Activated CD8-positive, alpha-beta memory T cell treated with anti-CD3 and anti-CD28 coated beads for 36 hours (primary cell): ENCODE measurements around the gene VTA1. TPM values are rescaled to one million over a fixed set of nuclear protein-coding genes. Genes with fewer than 3 reads are reported as not detected.

Experiments used
- CTCF ChIA-PET: fragments of 350-600 bp; sonication (Branson Sonifier 250); formaldehyde crosslinking; loops from one replicate; lab custom pipeline; 2021; ENCODE audit warnings: antibody characterized with exemption; lab: Charles Lee
- POLR2A ChIA-PET: fragments of 350-600 bp; sonication (Branson Sonifier 250); formaldehyde crosslinking; loops from one replicate; lab custom pipeline; 2021; ENCODE audit warnings: antibody characterized with exemption; lab: Charles Lee
- total RNA-seq, 2 experiments: library from RNA; stranded (reverse); gene quantifications; one replicate each; pipeline ENCODE4 v1.2.3, GENCODE V29; 2021

Gene VTA1
- total RNA-seq, 2 experiments from 2014 or later = 52.6 to 57.3 TPM

DNA sequence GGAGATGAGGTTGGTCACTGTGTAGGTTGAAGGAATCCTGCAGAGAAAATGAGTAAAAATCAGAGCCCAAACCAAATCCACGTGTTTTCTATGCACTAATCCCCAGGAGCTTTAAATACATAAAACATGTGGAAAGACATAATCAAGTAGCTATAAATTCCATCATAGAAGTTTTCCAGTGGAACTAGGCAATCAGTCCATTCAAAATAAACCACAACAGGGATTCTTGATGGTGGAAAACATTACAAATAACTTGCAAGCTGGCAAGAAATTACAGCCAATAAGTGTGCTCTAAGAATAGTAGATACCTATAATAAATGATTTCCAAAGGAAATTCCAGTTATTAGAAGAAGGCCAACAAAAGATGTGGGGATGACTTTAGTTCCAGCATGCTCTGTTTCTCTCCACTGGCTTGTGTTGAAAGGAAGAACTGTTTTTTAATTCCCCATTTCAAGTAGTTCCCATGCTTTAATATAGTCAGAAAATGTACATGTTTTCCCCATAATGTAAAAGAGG is 104.9 kb downstream of the VTA1 start:
- CTCF ChIA-PET = no interaction called here
- POLR2A ChIA-PET = no interaction called here

DNA sequence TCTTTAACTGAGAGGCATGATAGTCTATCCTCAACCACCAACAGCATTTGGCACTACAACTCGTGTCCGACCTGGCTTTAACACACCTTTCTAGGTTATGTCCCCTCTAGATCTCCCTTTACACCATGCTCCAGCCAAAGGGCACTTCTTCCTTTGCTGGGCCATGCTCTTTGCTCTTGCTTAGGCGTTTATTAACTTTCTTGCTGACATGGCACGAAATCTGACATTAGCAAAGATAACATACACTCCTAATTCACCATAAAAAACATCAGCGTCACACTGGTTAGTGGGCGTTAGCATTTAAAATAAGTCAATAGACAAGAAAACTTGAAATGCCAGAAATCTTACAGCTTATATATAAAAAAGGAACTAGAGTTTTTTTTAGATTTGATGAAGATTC is 107.5 kb downstream of the VTA1 start:
- CTCF ChIA-PET = no interaction called here
- POLR2A ChIA-PET = no interaction called here

DNA sequence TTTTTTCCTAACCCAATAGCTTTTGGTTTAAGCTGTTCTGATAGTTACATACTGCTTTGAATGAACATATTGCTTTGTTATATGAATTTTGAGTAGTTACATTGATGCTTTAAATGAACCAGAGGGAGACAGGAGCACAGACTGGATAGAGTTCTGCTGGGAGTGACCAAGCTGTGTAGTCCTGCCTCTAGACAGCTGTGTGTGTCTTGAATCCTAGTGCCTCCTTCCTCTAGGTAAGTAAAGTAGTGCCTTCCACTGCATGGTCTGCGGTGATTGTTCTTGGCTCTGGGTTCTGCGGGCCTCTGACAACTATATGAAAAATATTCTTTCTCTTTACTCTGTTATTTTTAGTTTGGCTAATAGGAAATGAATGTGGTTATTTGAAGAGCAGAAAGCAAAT is 108.7 kb downstream of the VTA1 start:
- POLR2A ChIA-PET = no interaction called here

DNA sequence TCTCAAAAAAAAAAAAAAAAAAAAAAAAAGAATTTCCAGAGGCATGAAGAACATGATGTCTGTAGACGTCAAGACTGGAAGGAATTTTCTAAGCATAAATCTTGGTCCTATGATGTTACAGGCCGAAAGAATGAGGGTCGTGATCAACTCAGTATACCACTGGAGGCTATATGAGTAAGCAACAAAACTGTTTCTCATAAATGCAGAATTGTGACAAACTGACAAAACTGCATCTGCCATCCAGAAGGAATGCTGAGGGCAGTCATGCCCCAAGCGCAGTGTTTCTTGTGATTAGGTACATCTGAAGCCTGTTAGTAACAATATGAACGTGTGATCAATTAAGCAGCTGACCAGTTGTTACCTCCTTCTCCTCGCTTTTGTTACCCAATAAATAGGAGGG is 111.2 kb downstream of the VTA1 start:
- POLR2A ChIA-PET = no interaction called here

More for the DNA sequence above, 108.7 kb downstream of the VTA1 start:
- CTCF ChIA-PET = no interaction called here

DNA sequence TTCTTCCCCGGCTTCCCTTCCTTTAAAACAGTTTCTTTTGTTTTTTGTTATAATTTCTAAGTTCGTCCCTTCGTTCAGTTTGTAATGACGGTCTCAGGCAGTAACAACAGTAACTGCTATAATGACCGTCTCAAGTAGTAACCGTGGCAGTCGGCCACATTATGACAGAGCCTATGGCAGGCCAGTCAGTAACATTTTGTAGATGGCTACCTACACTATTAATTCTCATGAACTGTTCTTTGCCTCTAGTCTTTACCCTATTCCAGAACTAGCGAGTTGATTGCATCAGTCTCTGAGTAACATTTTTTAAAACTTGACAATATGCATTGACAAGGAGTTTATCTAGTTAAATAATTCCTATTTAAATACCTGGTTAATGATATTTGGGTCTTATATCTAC is 111.7 kb downstream of the VTA1 start:
- CTCF ChIA-PET = no interaction called here
- POLR2A ChIA-PET = no interaction called here

More for the DNA sequence above, 111.2 kb downstream of the VTA1 start:
- CTCF ChIA-PET = no interaction called here

DNA sequence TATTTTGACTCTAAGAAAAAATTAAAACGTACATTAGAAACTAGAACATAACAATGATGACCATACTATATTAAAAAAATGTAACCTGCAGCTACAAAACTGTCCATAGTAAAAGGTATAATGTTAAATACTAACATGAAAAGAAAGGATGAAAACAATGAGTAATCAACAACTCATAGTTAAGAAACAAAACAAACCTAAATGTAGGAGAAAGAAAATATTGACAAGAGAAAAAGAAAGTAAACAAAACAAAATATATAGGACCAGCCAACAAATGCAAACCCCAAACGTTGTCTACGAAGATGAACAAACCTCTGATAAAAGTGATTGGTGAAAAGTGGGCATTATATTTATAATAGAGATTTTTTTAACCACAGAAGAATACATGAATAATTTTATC is 113.7 kb downstream of the VTA1 start:
- CTCF ChIA-PET = no interaction called here
- POLR2A ChIA-PET = no interaction called here

DNA sequence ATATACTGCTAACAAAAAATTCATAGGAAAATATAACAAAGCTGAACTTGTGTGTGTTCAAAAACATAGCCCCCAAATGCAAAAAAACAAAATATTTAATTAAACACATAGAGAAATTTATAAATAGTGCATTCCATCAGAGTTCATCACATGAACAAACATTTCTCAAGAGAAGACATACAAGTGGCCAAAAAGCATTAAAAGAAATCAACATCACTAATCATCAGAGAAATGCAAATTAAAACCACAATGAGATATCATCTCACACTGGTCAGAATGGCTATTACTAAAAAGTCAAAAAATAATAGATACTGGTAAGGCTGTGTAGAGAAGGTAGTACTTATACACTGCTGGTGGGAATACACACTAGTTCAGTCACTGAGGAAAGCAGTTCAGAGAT is 115.2 kb downstream of the VTA1 start:
- CTCF ChIA-PET = no interaction called here
- POLR2A ChIA-PET = no interaction called here

DNA sequence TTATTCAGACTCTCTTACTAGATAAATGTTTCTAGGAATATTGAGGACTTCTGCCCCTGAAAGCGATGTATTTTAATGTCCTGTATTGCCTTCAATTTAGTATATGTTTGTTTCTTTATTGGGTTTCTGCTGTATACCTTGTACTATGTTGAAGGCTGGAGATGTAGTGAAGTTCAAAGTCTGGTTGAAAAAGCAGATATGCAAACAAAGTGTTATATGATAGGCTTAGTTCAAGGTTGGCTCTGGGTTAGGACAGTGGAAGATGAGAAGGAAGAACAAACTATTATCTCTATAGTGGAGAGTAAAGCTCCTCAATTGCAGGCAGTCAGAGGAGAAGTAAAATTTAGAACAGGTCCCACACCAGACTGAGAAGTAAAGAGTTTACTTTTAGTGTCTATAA is 118.4 kb downstream of the VTA1 start:
- ChIA-PET CTCF (no interaction called here), POLR2A (no interaction called here)

DNA sequence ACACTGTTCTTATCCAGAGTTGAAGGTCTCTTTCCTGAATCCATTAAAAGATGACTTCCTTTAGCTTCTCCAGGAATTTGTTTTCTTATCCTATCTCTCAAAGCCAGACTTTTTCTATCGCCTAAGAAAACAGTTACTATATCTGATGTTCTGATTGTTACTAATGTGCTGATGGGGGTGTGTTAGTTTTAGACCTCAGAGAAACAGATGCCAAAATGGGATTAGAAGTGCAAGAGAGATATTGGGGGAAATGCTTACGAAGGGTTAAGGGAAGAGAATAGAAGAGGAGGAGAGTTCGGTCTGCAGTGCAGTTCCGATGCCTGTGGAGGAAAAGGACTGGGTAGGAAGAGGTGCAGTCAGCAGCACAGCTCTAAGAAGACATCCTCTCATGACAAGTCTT is 119.0 kb downstream of the VTA1 start:
- POLR2A ChIA-PET = no interaction called here
- CTCF ChIA-PET = no interaction called here

DNA sequence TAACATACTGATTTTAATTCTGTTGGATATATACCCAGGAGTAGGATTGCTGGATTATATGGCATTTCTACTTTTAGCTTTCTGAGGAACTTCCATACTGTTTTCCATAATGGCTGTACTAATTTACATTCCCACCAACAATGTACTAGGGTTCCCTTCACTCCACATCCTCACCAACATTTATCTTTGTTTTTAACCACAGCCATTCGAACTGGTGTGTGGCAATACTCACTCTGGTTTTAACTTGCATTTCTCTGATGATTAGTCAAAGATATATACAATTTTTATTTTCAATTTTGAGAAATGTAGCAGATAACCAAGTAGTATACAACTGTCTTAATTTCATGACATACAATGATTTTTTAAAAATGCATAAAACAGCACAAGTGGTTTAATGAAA is 124.4 kb downstream of the VTA1 start:
- POLR2A ChIA-PET = no interaction called here
- CTCF ChIA-PET = no interaction called here

Other genes with a start within 250 kb of the VTA1 start
- gene GJE1, start 14.3 kb upstream of the VTA1 start, total RNA-seq = not detected
- not detected for gene NMBR, start 141 bp upstream of the VTA1 start, total RNA-seq
- gene ADGRG6, start 154.7 kb downstream of the VTA1 start, total RNA-seq = under 1 TPM; 0.67 to 0.73 TPM